ENCODE data around the gene NABP1. TPM values are rescaled to one million over a fixed set of nuclear protein-coding genes. Genes with fewer than 3 reads are reported as not detected.

The NABP1 gene
- total RNA-seq, 1 donor from 2014 or later, result 13.5 TPM

DNA sequence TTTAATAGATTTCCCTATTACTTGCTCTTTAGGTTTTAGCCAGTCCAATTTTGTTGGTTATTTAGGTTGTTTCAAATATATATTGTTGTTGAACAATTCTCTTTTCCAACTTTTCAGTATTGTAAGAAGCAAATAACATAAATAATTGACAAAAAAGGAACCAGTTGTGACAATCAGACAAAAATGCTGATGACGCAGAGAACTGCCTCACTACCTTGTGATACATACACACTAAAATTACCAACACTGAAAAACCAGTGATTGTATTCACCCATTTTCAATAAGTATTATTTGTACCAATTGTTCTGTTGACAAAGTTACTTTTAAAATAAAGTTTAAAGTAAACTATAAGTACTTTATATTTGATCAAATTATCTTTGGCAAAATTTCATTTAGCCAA lies 43.1 kb upstream of the NABP1 start:
- DNase-seq (ENCODE audit: low spot score in 2 of 2, unreplicated experiment in 2 of 2), result no peak
- Mint-ChIP-seq H3K36me3 (no peaks in the 10 kb centered on the region), H3K9me3 (no peaks in the 10 kb centered on the region), H3K27ac (no peak overlapping the region), H3K27me3 (ENCODE audit: low read depth) (no peaks in the 10 kb centered on the region), H3K4me1 (peaks cover 35% of the 10 kb centered on the region), H3K4me3 (no peak overlapping the region)
- no peak for TF ChIP-seq CTCF (IDR thresholded peaks at IDR 0.05; ENCODE audit: unreplicated experiment)

- Mint-ChIP-seq H3K4me1 (peaks cover 35% of the 10 kb centered on the region), H3K27ac (peak overlapping the region; percentile 75), H3K4me3 (no peak overlapping the region), H3K9me3 (no peaks in the 10 kb centered on the region), H3K36me3 (no peaks in the 10 kb centered on the region), H3K27me3 (ENCODE audit: low read depth) (no peaks in the 10 kb centered on the region)
- no peak for DNase-seq (ENCODE audit: low spot score in 2 of 2, unreplicated experiment in 2 of 2)
- TF ChIP-seq CTCF (IDR thresholded peaks at IDR 0.05; ENCODE audit: unreplicated experiment), result no peak
These were observed 42.4 kb upstream of the NABP1 start for GRCh38 chr2:191635333-191636234.

GRCh38 chr2:191636235-191636543 lies 41.7 kb upstream of the NABP1 start:
- no peak overlapping the region for H3K4me3 Mint-ChIP-seq
- no peak for DNase-seq (ENCODE audit: low spot score in 2 of 2, unreplicated experiment in 2 of 2)
- peak overlapping the region; percentile 75 for H3K27ac Mint-ChIP-seq
- TF ChIP-seq CTCF (IDR thresholded peaks at IDR 0.05; ENCODE audit: unreplicated experiment), result no peak
- H3K9me3 Mint-ChIP-seq, result no peaks in the 10 kb centered on the region
- H3K27me3 Mint-ChIP-seq (ENCODE audit: low read depth), result no peaks in the 10 kb centered on the region
- no peaks in the 10 kb centered on the region for H3K36me3 Mint-ChIP-seq
- H3K4me1 Mint-ChIP-seq, result peaks cover 35% of the 10 kb centered on the region

GRCh38 chr2:191636586-191636985 lies 41.4 kb upstream of the NABP1 start:
- no peak overlapping the region for H3K4me3 Mint-ChIP-seq
- no peaks in the 10 kb centered on the region for H3K27me3 Mint-ChIP-seq (ENCODE audit: low read depth)
- no peaks in the 10 kb centered on the region for H3K9me3 Mint-ChIP-seq
- no peak overlapping the region for H3K27ac Mint-ChIP-seq
- H3K4me1 Mint-ChIP-seq, result peaks cover 33% of the 10 kb centered on the region
- TF ChIP-seq CTCF (IDR thresholded peaks at IDR 0.05; ENCODE audit: unreplicated experiment), result no peak
- H3K36me3 Mint-ChIP-seq, result no peaks in the 10 kb centered on the region
- no peak for DNase-seq (ENCODE audit: low spot score in 2 of 2, unreplicated experiment in 2 of 2)

DNA sequence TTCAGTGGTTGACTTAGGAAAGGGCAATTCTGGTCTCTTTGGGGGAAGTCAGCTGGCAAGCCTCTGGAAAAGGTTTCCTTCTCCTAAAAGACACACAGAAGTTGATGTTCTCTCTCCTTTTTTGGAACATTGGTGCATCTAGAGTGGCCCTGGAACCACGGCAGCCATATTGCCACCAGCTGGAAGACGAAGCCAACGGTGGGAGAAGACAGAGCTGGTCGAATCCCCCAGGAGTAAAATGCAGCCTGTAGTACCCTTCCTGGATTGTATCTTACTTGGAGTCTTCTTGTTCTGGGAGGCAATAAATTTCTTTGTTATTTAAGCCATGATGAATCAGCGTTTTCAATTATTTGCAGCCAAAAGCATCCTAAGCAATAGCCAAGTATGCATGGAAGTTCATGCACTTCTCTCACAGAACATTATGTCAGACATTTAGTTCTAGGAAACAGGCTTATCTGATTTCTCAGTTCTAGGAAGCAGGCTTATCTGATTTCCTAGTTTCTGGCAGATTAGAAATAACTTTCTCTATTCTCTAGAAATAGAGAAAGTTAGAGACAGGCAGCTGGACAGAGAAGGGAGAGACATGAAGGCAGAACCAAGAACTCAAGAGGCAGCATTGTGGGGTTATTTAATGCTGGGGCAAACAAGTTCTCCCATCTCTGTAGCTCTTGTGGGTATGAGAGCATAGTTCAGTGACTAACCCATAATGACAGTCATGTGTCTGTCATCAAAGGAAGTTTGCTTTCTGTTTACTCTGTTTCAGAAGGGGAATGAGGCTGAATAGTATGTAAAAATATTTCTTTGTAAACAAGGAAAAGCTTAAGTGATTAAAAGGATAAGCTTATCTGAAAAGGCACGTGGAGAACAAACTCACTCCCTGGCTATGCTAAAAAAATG lies 40.5 kb upstream of the NABP1 start:
- TF ChIP-seq CTCF (IDR thresholded peaks at IDR 0.05; ENCODE audit: unreplicated experiment), result no peak
- Mint-ChIP-seq H3K27ac (no peak overlapping the region), H3K36me3 (no peaks in the 10 kb centered on the region), H3K4me3 (no peak overlapping the region), H3K4me1 (peaks cover 26% of the 10 kb centered on the region), H3K9me3 (no peaks in the 10 kb centered on the region), H3K27me3 (ENCODE audit: low read depth) (no peaks in the 10 kb centered on the region)
- no peak for DNase-seq (ENCODE audit: low spot score in 2 of 2, unreplicated experiment in 2 of 2)
